Measurements from ENCODE around the gene GAS2L1. TPM values are rescaled to one million over a fixed set of nuclear protein-coding genes. Genes with fewer than 3 reads are reported as not detected.
A peak's percentile ranks its signal among the peaks of the same experiment; 100 is the strongest.

Gene GAS2L1
- polyA plus RNA-seq, 3 donors from 2014 or later = 0.26 to 1.2 TPM; not detected in 1

DNA sequence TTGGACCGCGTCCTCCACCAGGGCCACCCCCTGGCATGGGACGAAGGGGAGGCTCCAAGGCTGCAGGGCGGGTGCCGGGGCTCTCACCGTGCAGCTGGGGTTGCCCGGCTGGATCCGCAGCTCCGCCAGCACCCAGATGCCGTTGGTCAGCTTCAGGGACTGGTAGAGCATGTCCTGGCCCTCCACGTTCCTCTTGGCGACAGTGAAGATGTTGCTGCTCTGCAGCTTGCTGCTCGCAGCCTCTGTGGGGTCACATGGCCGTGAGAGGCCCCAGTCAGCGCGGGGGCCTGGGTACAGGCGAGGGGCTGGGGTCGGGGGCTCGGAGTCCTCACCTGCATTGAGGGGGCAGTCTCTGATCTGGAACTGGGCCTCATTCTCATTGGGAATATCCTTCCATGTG, 23.8 kb downstream of the GAS2L1 start:
- Mint-ChIP-seq H3K4me3 (no peak overlapping the region), H3K27ac (peak overlapping the region in 1 of 6 donors; percentile 46), H3K27me3 (ENCODE audit: low read depth in 3 of 3) (peaks cover 0 to 4% (median 1%) of the 10 kb centered on the region in 3 donors), H3K9me3 (no peaks in the 10 kb centered on the region), H3K36me3 (peaks cover 0 to 3% (median 3%) of the 10 kb centered on the region in 3 donors), H3K4me1 (no peaks in the 10 kb centered on the region)
- DNase-seq = no peak

DNA sequence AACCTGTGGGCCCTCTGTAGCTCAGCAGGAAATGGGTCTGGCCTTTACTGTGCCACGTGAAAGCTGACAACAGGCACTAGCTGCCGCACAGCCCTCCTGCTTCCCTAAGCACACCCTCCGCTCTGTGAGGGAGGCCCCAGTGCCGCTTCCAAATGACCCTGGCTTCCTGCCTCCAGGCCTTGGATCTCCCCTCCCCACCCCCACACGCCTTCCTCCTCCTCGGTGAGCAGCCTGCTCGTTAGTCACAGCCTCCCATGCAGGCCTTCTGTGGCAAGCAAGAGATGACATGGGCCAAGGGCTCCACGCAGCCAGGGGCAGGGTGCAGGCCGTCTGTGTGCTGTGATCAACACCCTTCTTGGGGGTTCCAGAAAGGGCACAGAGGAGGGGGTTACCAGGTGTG, 24.3 kb downstream of the GAS2L1 start:
- Mint-ChIP-seq H3K36me3 (peaks cover 0 to 3% (median 3%) of the 10 kb centered on the region in 3 donors), H3K4me3 (no peak overlapping the region), H3K27me3 (ENCODE audit: low read depth in 3 of 3) (peaks cover 0 to 4% (median 1%) of the 10 kb centered on the region in 3 donors), H3K4me1 (no peaks in the 10 kb centered on the region), H3K9me3 (no peaks in the 10 kb centered on the region), H3K27ac (peak overlapping the region in 1 of 6 donors; percentile 46)
- no peak for DNase-seq

DNA sequence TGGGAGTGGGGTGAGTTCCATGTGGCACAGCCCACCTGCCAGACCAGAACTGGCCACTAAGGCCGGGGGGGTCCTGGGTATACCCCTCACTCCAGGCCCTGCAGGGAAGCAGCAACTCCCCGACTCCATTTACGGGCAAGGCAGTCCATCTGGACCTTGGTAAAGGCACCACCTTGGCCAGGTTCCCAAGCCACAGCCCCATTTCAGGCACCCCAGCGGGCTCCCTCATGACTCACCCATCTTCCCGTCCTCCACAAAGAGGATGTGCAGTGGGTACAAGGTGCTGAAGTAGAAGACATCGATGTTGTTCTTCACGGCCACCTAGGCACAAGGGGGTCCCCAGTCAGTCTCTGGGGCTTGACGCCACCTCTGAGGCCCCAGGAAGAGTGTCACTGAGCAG, 24.8 kb downstream of the GAS2L1 start:
- DNase-seq = no peak
- Mint-ChIP-seq H3K27ac (no peak overlapping the region), H3K9me3 (no peaks in the 10 kb centered on the region), H3K4me1 (no peaks in the 10 kb centered on the region), H3K4me3 (no peak overlapping the region), H3K27me3 (ENCODE audit: low read depth in 3 of 3) (peaks cover 0 to 4% (median 1%) of the 10 kb centered on the region in 3 donors), H3K36me3 (peaks cover 0 to 7% (median 3%) of the 10 kb centered on the region in 3 donors)

DNA sequence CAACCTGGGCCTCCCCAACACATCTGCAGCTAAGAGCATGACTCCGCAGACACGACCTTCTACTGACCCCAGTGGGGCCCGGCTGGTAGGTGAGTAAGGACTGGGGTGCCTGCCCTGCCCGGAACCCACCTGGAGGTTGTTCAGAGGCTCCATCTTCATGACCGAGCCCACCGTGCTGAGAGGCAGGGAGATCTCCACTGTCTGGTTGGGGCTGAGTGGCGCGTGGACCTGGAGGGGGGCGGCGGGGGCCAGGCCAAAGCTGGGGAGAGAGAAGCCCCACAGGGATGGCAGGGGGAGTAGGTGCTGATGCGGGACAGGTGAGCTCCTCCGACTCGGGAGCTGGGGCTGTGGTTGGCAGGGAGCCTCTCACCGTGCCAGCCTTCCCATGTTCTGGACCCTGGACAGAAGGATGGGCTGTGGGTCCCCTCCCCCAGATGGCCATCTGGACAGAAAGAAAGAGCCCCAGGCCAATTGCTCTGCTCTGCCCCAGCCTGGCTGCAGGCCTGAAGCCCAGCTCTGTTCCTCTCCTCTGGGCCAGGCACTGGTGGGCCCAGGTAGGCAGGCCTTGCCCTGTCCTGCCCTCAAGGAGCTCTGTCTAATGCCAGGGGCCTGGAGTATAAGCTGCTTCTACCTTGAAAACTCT, 25.3 kb downstream of the GAS2L1 start:
- Mint-ChIP-seq H3K27ac (no peak overlapping the region), H3K4me3 (no peak overlapping the region), H3K4me1 (no peaks in the 10 kb centered on the region), H3K9me3 (no peaks in the 10 kb centered on the region), H3K27me3 (ENCODE audit: low read depth in 3 of 3) (peaks cover 0 to 4% (median 1%) of the 10 kb centered on the region in 3 donors), H3K36me3 (peaks cover 0 to 10% (median 3%) of the 10 kb centered on the region in 3 donors)
- DNase-seq = no peak

DNA sequence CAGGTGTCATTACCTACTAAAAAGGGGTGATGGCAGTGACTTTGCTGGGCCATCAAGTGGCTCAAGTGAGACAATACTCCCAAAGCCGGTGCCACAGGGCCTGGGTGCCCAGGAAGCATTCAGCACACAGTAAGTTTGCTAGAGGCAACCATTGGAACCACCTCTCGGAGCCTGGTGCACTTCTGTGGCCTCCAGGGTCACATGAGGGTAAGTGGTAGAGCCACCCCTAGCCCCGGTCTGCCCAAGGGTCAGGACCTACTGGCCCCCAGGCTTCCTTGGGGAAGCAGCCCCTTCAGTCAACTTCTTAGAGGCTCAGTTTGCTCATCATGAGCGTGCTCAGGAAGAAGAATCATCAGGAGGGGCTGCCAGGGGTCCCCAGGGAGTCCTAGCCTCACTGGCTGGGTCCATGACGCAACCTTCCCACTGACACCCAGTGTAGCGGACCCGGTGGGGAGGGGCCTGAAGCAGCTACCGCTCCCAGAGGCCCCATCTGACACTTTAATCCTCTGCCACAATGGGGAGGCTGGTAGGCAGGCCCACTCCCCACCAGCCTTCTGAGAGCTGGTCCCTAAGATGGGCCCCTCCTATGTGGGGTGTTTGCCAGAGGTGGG, 26.5 kb downstream of the GAS2L1 start:
- Mint-ChIP-seq H3K27ac (no peak overlapping the region), H3K4me3 (no peak overlapping the region)

DNA sequence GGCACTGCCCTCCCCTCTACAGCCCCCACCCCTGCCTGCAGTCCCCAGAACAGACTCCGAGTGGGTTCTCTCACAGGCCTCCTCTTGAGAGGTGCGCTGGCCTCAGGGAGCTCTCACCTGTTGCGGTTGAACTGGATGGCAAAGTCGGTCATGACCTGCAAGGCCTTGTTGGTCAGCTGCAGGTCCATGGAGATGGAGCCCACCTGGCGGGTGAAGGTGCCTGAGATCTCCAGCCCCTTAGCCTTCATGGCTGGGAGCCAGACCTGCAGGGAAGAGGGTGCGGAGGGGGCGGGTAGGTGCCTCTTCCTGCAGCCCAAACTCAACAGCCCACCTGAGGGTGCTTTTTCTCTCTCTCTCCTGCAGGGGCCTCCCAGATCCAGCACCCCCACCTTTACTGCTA, 27.7 kb downstream of the GAS2L1 start:
- Mint-ChIP-seq H3K27me3 (ENCODE audit: low read depth in 3 of 3) (peaks cover 0 to 4% (median 2%) of the 10 kb centered on the region in 3 donors), H3K9me3 (no peaks in the 10 kb centered on the region), H3K4me1 (no peaks in the 10 kb centered on the region), H3K27ac (no peak overlapping the region), H3K4me3 (no peak overlapping the region), H3K36me3 (peaks cover 0 to 21% (median 7%) of the 10 kb centered on the region in 3 donors)
- no peak for DNase-seq

More for the DNA sequence above, 26.5 kb downstream of the GAS2L1 start:
- H3K36me3 Mint-ChIP-seq = peaks cover 0 to 9% (median 3%) of the 10 kb centered on the region in 3 donors
- no peak for DNase-seq
- no peaks in the 10 kb centered on the region for H3K9me3 Mint-ChIP-seq
- no peaks in the 10 kb centered on the region for H3K4me1 Mint-ChIP-seq
- H3K27me3 Mint-ChIP-seq (ENCODE audit: low read depth in 3 of 3) = peaks cover 0 to 4% (median 0%) of the 10 kb centered on the region in 3 donors

DNA sequence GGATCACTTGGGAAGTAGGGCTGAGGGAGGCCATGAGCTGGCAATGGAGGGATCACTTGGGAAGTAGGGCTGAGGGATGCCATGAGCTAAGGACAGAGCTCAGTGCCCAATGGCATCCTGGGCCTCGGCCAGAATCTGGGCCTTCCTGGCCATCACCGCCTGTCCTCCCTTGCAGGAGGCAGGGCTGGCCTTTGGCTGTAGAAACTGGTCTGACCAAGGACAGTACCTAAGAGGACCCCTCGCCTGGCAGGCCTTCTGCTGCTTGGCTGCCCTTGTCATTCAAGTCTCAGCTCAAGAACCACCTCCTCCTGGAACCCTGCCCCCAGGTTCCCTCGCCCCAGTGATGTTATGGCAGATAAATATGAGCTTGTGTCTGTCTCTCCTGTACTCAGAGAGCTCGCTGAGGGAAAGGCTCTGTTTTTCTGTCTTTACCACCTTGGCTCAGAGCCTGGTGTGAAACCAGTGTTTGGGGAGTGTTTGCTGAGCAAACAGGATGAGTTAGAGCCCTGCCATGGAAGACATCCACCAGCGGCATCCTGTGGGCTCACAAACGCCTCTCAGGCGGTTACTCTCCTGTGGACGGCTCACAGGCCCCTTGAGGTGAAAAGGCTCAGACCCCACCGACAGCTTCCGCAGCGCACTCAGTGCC, 28.4 kb downstream of the GAS2L1 start:
- Mint-ChIP-seq H3K4me3 (no peak overlapping the region), H3K27ac (peak overlapping the region in 1 of 6 donors; percentile 74), H3K27me3 (ENCODE audit: low read depth in 3 of 3) (peaks cover 0 to 3% (median 2%) of the 10 kb centered on the region in 3 donors), H3K9me3 (no peaks in the 10 kb centered on the region), H3K4me1 (no peaks in the 10 kb centered on the region), H3K36me3 (peaks cover 4 to 25% (median 9%) of the 10 kb centered on the region in 3 donors)
- DNase-seq = no peak

DNA sequence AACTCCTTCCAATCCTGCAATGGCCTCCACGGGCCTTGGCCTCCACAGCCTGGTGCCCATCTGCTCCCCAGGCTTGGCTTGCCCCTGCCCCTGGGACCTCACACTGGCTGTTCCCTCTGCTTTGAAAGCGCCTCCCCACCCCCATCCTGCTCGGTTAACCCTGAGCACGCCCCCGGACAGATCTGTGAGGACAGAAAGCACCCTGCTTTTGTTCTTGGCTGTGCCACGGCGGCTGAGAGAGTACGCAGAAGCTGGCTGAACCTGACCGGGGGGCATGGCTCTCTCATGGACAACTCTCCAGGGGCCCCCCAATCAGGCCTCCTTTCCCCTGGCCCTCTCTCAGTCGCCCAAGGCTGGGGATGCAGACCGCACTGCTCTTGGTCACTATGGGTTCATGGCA, 29.2 kb downstream of the GAS2L1 start:
- Mint-ChIP-seq H3K27ac (no peak overlapping the region), H3K9me3 (no peaks in the 10 kb centered on the region), H3K4me3 (no peak overlapping the region), H3K36me3 (peaks cover 4 to 25% (median 9%) of the 10 kb centered on the region in 3 donors), H3K27me3 (ENCODE audit: low read depth in 3 of 3) (peaks cover 0 to 3% (median 2%) of the 10 kb centered on the region in 3 donors), H3K4me1 (no peaks in the 10 kb centered on the region)
- DNase-seq = no peak

DNA sequence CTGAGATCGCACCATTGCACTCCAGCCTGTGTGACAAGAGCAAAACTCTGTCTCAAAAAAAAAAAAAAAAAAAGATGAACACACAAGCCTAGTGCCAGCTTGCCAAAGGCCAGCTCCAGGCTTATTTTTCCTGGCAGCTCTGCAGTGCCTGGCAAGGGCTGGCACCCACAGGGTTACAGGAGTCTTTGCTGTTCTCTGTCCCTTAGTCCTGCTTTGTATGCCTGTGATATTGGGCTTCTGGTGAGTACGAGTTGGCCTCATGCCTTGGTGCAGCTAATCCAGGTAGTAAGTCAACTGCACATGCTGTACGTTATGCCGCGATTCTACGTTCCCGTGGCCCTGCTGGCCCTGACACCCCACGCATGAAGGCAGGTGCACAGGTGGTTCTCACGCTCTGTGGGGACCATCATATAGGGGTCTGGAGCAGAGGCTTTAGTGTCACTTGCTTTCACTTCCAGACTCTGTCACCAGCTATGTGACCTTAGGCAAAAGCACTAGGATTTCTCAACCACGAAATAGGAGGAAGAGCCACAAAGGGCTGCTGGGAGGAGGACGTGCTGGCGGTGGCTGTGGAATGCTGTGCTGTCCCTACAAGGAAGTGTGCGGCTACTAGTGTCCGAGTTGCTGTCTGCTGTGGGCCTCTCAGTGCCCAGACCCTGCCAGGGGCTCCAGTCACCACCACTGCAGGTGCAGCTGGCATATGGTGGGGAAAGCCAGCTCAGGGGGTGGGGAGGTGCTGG, 30.5 kb downstream of the GAS2L1 start:
- DNase-seq = no peak
- Mint-ChIP-seq H3K4me1 (no peaks in the 10 kb centered on the region), H3K36me3 (peaks cover 4 to 28% (median 9%) of the 10 kb centered on the region in 3 donors), H3K9me3 (no peaks in the 10 kb centered on the region), H3K27me3 (ENCODE audit: low read depth in 3 of 3) (peaks cover 0 to 3% (median 2%) of the 10 kb centered on the region in 3 donors), H3K4me3 (no peak overlapping the region), H3K27ac (no peak overlapping the region)

DNA sequence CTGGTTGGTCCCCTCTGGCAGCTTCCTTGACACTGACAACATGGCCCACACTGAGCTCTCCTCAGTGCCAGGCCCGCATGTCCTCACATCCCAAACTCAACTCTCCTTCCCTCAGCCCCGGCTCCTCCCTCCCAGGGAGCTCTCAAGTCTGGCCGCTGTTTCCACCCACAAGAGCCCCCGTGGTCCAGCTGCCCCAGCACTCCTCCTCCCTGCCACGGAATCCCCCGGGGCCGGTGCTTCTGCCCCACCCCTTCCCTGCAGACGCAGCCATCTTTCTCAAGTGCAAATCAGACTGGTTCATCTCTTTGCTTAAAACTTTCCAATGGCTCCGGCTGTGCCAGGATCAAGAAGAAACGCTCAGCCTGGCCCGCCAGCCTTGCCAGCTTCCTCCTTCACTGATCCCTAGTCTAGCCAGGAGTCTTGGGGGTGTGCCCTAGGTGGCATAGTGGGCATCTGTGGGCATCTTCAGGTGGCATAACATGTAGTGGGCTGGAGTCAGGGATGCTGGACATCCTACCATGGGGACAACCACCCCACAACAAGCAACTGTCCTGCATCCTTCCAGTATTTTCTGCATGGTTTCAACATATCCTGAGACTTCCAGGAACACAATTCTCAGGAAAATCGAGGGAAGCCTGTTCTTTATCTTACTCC, 31.3 kb downstream of the GAS2L1 start:
- Mint-ChIP-seq H3K36me3 (peaks cover 4 to 33% (median 9%) of the 10 kb centered on the region in 3 donors), H3K4me3 (no peak overlapping the region)

DNA sequence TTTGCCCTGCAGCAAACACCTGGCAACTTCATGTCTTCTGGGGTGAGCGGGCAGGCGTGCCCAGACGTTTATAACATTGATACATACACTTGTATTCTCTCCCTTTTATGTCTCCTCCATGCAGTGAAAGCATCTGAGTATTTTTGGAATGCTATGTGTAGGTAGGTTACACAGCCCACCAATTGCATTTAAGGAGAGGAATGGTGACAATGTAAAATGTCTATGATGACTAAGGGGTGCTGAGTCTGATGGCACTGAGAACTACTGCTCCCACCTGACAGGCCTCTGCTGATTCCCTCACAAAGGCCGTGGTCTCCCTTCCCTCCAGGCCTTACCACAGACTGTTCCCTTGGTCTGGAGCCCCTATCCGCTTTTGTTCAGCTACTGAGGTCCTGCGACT, 31.9 kb downstream of the GAS2L1 start:
- Mint-ChIP-seq H3K9me3 (no peaks in the 10 kb centered on the region), H3K4me1 (no peaks in the 10 kb centered on the region), H3K27me3 (ENCODE audit: low read depth in 3 of 3) (peaks cover 0 to 3% (median 2%) of the 10 kb centered on the region in 3 donors), H3K4me3 (no peak overlapping the region), H3K27ac (no peak overlapping the region), H3K36me3 (peaks cover 4 to 37% (median 14%) of the 10 kb centered on the region in 3 donors)
- no peak for DNase-seq

More for the DNA sequence above, 31.3 kb downstream of the GAS2L1 start:
- peaks cover 0 to 3% (median 2%) of the 10 kb centered on the region in 3 donors for H3K27me3 Mint-ChIP-seq (ENCODE audit: low read depth in 3 of 3)
- DNase-seq = no peak
- no peaks in the 10 kb centered on the region for H3K9me3 Mint-ChIP-seq
- H3K4me1 Mint-ChIP-seq = no peaks in the 10 kb centered on the region
- H3K27ac Mint-ChIP-seq = peak overlapping the region in 1 of 6 donors; percentile 22

DNA sequence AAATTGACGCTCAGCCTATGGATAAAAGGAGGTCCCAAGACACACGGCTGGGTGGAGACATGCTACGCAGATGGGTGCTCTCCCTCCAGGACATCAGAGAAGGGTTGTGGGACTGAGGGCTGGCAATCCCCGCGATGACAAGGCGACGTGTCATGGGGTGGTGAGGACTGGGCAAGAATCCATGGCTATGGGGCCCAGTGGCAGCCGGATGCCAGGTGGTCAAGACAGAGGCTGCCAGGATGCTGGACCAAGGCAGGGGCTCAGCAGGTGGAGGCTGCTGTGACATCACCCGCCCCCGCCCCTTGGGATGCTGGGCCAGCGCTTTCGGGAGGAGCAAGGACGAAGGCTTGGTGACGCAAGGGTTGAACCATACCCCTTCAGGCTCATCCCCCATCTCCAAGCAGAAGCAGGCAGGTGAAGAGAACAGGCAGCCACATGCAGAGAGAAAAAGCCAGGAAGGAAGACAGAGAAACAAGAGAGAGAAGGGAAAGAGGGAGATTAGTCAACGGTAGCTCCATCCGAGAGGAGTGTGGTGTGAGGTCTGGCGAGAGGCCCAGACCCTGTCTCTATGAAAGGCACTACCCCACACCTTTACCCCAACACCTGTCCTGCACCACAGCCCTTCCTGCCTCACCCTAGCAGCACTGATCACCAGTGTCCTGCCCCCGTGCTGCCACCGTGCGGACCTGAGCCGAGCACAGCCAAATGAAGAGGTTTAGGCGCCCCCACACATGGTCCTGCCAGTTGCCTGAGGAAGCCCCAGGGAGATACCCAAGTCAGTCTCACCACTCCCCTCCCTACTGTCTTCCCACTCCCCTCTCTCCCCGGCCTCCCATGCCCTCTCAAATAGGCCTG, 33.2 kb downstream of the GAS2L1 start:
- no peaks in the 10 kb centered on the region for H3K4me1 Mint-ChIP-seq
- no peak for DNase-seq
- no peak overlapping the region for H3K4me3 Mint-ChIP-seq
- H3K9me3 Mint-ChIP-seq = no peaks in the 10 kb centered on the region
- H3K36me3 Mint-ChIP-seq = peaks cover 4 to 38% (median 14%) of the 10 kb centered on the region in 3 donors
- no peak overlapping the region for H3K27ac Mint-ChIP-seq
- peaks cover 0 to 3% (median 2%) of the 10 kb centered on the region in 3 donors for H3K27me3 Mint-ChIP-seq (ENCODE audit: low read depth in 3 of 3)

Measured in immature natural killer cell (primary cell).